ENCODE data around the gene PSMD8.
"Not testable (repeated sequence)": the region's sequence is repeated elsewhere in the genome, so short reads cannot be mapped to it uniquely, and the experiment has no call there.

PSMD8 gene

DNA sequence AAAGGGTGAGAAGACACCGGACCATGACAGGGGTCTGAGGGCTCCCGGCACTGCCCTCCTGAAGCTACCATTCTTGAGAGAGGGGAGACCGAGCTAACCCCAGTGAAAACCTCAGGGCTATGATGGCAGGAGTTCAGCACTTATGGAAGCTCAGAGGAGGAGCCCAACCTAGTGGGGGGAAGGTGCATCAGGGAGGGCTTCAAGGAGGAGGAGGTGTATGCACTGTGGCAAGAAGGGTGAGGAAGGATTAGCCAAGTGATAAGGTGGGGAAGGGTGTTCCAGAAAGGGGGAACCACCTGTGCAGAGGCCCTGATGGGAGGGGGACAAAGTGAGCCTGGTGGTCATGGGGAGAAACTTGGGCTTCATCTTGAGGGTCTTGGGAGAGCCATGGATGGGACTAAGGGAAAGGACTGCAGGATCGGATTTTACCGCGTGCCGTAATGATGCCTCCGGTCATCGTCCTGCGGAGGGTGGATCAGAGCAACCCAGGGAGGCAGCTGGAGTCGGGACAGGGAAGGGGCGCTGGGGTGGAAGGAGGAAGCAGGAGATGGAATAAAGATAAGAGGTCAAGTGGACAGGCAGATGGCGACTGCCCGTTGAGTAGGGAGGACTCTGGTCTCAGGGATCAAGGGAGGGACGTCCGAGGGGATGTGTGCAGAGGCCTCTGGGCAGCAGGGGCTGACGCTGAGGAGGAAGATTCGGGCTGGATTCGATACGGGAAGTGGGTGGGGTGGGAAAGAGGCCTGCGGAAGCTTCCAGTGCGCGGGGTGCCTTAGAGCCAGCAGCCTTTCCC lies 13.3 kb upstream of the PSMD8 start:
- in situ Hi-C loops (cut with MboI; ENCODE audit: low sequenced_read_pairs): no loop called here

DNA sequence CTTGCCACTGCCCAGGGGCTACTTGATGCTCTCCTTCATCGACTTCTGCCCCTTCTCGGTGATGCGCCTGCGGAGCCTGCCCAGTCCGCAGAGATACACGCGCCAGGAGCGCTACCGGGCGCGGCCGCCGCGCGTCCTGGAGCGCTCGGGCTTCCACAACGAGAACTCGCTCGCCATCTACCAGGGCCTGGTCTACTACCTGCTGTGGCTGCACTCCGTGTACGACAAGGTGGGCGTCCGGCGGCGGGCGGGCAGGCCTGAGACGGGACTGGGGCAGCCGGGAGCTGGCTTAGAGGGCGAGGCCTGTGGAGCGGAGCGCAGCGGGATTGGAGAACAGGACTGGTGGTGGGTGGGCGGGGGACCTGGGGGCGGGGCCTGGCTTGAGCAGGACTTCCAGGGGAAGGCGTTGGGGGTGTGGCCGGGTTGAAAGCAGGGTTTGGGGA lies 12.7 kb upstream of the PSMD8 start:
- in situ Hi-C loops (cut with MboI; ENCODE audit: low sequenced_read_pairs): no loop called here

DNA sequence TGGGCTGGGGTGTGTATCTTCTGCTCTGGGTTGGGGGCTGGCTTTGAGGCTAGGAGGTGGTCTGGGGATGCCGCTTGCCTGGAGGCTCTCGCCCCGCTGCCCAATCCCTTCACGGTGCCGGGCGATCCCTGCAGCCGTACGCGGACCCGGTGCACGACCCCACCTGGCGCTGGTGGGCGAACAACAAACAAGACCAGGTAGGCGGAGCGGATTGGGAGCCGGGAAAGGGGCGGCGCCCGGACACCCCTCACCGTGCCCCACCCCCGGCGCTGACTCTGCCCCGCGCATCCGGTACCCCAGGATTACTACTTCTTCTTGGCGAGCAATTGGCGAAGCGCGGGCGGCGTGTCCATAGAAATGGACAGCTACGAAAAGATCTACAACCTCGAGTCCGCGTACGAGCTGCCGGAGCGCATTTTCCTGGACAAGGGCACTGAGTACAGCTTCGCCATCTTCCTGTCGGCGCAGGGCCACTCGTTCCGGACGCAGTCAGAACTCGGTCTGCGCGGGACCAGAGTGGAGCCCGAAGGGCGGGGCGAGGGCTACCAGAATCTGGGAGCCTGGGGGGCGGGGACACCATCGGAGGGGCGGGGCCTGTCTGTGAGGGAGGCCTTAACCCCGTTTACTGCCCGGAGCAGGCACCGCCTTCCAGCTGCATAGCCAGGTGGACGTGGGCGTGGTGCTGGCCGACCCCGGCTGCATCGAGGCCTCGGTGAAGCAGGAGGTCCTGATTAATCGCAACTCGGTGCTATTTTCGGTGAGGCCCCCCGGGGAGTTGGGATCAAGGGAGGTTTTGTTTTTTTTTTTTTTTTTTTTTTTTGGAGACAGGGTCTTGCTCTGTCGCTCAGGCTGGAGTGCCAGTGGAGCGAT lies 12.1 kb upstream of the PSMD8 start:
- in situ Hi-C loops (cut with MboI; ENCODE audit: low sequenced_read_pairs): no loop called here

DNA sequence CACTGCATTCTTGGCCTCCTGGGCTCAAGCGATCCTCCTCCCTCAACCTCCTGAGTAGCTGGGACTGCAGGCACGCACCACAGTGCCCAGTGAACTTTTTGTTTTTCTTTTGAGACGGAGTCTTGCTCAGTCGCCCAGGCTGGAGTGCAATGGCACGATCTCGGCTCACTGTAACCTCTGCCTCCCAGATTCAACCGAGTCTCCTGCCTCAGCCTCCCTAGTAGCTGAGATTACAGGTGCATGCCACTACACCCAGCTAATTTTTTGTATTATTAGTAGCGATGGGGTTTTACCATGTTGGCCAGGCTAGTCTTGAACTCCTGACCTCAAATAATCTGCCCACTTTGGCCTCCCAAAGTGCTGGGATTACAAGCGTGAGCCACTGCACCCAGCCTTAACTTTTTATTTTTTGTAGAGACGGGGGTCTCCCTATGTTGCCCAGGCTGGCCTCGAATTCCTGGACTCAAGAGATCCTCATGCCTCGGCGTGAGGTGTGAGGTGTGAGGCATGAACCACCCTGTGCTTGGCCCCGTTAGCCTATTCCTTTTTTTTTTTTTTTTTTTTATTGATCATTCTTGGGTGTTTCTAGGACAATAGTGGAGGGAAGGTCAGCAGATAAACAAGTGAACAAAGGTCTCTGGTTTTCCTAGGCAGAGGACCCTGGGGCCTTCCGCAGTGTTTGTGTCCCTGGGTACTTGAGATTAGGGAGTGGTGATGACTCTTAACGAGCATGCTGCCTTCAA lies 11.3 kb upstream of the PSMD8 start:
- in situ Hi-C loops (cut with MboI; ENCODE audit: low sequenced_read_pairs): not testable (repeated sequence)

DNA sequence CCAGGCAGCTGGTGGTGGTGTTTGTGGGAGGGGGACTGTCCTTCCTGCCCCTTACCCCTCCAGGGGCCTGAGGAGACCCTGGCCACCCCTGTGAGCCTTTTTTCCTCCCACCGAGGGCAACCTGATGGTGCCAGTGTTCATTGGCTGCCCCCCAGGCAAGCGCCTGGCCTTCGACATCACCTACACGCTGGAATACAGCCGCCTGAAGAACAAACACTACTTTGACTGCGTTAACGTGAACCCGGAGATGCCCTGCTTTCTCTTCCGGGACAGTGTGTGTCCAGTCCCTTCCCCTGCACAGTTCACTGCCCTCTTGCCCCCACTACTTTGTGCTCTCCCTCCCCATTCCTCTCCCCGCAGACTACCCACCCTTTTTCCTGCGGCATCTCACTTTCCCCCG lies 7.3 kb upstream of the PSMD8 start:
- in situ Hi-C loops (cut with MboI; ENCODE audit: low sequenced_read_pairs): no loop called here

DNA sequence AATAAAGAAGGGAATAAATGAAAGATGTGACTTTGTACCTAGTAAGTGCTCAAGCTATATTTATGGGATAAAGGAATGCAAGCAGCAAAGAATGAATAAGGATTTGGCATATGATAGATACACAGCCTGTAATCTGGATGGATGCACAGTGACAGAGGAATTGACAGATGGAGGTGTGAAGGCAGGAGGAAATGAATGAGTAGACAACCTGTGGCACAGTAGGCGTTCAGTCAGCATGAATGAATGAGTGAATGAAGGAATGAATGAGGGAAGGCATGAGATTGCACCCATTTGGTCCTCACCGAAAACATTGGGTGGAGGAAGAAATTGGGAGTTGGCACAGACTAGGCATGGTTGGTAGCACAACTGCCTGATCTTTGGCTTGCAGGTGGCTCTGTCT lies 4.8 kb upstream of the PSMD8 start:
- in situ Hi-C loops (cut with MboI; ENCODE audit: low sequenced_read_pairs): no loop called here

DNA sequence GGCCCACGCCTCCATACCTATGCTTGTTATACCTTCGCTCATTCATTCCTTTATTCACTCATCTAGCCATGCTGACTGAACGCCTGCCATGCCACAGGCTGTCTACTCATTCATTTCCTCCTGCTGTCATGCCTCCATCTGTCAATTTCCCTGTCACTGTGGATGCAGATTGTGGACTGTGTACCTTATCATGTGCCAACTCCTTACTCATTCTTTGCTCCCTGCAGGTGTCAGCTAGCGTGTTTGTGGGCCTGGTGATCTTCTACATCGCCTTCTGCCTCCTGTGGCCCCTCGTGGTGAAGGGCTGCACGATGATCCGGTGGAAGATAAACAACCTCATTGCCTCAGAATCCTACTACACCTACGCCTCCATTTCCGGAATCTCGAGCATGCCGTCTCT lies 4.1 kb upstream of the PSMD8 start:
- in situ Hi-C loops (cut with MboI; ENCODE audit: low sequenced_read_pairs): no loop called here

DNA sequence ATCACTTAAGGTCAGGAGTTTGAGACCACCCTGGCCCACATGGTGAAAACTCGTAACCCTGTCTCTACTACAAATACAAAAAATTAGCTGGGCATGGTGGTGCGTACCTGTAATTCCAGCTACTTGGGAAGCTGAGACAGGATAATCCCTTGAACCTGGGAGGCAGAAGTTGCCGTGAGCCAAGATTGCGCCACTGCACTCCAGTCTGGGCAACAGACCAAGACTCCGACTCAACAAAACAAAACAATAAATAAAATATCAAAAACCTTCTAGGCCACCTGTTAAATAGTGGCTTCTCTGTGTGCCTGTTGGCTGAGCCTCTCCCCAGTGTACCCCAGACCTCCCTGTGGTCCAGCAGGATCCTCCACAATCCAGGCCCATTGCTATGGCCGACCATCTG lies 3.3 kb upstream of the PSMD8 start:
- in situ Hi-C loops (cut with MboI; ENCODE audit: low sequenced_read_pairs): no loop called here

DNA sequence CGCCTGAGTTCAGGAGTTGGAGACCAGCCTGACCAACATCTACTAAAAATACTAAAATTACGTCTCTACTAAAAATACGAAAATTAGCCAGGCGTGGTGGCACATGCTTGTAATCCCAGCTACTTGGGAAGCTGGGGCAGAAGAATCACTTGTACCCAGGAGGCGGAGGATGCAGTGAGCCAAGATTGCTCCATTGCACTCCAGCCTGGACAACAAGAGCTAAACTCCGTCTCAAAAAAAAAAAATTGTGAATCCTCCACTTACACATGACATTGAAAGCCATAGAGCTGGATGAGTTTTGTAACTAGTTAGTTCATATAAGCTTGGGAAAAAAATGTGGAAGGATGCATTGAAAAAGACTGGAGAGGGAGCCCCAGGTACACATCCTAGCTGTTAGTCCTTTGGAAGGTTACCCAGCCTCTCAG lies 452 bp upstream of the PSMD8 start:
- in situ Hi-C loops (cut with MboI; ENCODE audit: low sequenced_read_pairs): no loop called here

DNA sequence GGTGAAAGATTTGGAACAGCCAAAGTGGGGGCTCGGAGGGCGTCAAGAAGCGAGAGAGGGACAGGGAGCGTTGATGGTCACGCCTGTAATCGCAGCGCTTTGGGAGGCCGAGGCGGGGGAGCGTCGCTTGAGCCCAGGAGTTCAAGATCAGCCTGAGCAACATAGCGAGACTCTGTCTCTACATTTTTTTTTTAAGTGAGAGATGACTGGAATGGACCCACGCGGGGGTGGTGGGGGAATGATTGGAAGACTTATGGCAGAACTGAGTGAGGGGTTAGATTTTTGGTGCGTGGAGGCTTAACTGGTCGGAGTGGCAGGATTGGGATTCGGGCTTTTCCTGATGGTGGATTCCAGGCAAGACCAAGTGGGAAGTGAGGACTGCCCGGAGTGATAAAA lies 725 bp downstream of the PSMD8 start:
- in situ Hi-C loops (cut with MboI; ENCODE audit: low sequenced_read_pairs): no loop called here

DNA sequence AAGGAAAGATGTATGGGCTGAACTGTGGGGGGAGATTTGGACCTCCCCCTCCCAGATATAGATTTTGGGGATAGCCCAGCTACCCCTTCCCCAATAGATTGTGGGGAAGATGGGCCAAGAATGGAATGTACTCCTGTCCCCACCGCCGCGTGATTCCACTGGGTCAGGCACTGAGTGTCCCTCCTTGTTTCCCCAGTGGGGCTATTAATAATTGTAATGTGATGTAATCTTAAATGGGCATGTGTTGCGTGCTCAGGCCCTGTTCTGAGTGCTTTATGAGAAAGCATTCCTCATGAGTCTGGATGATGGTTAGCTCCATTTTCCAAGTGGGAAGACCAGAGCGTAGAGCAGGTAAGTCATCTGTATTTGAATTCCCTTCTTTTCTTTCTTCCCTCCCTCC lies 1.4 kb downstream of the PSMD8 start:
- in situ Hi-C loops (cut with MboI; ENCODE audit: low sequenced_read_pairs): no loop called here

DNA sequence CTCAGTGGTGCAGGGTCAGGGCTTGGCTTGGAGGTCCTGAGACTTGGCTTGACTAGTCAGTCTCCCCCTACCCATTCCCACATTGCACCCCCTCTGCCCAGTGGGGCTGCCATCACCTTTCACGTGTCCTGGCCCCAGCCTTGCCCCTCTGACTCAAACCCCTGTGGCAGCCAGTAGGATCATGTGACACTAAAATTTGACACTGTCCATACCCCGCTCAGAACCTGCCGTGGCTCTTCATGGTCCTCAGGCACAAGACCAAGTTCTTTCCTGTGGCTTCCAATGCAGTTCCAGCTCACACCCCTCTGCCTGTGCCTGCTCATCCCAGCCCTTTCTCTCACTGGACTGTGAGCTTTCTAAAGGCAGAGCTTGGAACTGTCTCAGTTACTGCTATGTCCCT lies 2.2 kb downstream of the PSMD8 start:
- in situ Hi-C loops (cut with MboI; ENCODE audit: low sequenced_read_pairs): no loop called here

DNA sequence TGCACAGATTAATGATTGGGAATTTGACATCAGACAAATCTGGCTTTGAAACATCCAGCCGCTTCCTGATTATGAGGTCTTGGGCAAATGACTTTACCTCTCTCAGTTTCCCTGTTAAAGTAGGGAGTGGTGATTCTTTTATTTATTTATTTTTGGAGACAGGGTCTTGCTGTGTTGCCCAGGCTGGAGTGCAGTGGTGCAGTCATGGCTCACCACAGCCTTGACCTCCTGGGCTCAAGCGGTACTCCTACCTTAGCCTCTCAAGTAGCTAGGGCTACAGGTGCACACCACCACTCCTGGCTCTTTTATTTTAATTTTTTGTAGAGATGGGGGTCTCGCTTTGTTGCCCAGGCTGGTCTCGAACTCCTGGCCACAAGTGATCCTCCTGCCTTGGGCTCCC lies 2.7 kb downstream of the PSMD8 start:
- in situ Hi-C loops (cut with MboI; ENCODE audit: low sequenced_read_pairs): no loop called here

DNA sequence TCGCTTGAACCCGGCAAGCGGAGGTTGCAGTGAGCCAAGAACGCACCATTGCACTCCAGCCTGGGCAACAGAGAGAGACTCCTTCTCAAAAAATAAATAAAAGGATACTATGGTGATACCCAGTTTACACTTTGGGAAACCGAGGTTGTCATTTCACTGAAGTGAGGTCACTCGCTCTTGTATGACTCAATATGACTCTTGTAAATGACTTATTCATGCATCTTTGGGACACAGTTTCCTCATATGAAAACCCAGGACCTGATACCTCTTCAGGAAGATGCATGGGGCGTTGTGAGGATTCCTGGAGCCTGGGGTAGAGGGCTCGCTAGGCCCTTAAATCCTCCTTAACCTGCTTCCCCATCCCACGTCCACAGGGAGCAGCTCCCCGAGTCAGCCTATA lies 4.5 kb downstream of the PSMD8 start:
- in situ Hi-C loops (cut with MboI; ENCODE audit: low sequenced_read_pairs): no loop called here

DNA sequence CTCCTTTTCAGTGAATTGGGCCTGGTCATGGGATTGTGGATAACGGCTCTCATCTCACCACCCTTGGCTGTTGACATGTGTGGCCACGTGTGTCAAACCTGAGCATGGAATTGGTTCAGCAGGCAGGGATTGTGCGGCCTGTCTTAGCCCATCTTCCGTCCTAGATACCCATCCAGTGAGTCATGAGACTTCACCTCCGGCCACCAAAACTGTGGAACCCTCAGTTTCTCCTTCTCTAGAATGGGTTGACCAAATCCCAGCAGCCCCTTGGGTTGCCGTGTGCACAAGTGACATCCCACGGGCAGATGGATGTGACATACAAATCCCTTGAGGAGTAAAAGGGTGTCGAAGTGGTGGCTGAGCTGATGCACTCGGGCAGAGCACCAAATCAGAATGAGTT lies 6.8 kb downstream of the PSMD8 start:
- in situ Hi-C loops (cut with MboI; ENCODE audit: low sequenced_read_pairs): no loop called here

DNA sequence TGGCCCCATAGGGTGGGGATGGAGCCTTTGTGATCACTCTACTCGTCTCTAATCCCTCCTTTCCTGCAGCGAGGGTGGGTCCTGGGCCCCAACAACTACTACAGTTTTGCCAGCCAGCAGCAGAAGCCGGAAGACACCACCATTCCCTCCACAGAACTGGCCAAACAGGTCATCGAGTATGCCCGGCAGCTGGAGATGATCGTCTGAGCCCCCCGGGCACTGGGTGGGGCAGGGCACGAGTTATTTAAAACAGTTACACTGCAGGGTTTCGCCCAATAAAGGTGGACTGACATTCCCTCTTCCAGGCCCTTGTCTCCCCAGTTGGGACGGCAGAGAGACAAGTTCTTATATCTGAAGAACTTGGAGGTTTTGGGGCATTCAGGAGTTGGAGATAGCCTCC lies 8.8 kb downstream of the PSMD8 start:
- in situ Hi-C loops (cut with MboI; ENCODE audit: low sequenced_read_pairs): no loop called here

DNA sequence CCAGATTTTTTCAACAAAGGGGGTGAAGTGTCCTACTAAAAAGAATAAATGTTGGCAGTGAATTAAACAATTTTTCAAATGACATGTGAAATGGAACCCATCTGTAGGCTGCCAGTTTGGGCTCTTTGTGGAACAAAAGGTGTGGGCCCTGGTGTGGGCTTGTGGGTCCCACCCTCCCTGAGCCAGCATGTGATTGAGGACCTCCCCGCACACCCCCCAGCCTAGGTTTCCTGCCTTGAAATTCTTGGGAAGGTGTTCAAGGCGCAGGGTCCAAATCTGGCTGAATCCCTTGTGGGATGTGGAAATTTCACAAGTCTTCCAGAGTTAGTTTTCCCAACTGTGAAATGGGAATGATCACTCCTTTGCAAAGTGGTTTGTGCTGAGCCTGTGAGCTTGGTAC lies 9.4 kb downstream of the PSMD8 start:
- in situ Hi-C loops (cut with MboI; ENCODE audit: low sequenced_read_pairs): no loop called here

DNA sequence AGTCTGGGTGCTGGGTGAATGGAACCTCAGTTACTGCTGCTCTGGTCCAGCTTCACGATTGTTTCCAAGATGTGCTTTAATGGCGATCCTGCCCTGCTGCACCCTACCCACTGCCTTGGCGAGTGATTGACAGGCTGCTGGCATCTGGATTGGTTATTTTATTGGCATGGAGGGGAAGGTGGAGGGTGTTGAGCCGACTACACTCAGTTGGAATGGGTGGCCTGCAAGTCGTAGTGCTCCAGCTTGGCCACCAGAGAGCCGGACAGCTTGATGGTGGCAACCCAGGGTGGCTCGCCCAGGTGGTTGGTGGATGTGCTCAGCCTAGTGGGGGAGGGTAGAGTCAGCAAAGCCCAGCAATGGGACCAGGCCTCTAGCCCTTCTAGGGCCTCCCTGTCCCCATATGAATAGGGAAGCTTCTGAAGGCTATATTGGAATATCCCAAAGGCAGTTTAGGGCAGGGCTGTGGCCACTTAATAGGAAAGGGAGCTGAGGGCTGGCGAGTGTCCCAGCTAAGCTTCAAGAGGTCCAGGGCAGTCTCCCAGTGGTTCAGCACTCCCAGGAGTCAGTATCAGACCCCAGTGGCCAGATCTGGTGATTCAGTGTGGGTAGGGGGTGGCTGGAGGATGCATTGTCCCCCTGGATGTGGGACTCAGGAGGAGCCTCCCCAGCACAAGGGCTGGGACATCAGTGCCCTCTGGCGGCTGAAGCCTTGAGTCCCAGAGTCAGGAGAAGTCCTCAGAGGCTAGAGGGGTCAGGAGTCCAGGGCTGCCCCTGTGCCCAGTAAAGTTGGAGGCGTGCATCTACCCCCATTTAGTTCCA lies 10.0 kb downstream of the PSMD8 start:
- in situ Hi-C loops (cut with MboI; ENCODE audit: low sequenced_read_pairs): no loop called here

DNA sequence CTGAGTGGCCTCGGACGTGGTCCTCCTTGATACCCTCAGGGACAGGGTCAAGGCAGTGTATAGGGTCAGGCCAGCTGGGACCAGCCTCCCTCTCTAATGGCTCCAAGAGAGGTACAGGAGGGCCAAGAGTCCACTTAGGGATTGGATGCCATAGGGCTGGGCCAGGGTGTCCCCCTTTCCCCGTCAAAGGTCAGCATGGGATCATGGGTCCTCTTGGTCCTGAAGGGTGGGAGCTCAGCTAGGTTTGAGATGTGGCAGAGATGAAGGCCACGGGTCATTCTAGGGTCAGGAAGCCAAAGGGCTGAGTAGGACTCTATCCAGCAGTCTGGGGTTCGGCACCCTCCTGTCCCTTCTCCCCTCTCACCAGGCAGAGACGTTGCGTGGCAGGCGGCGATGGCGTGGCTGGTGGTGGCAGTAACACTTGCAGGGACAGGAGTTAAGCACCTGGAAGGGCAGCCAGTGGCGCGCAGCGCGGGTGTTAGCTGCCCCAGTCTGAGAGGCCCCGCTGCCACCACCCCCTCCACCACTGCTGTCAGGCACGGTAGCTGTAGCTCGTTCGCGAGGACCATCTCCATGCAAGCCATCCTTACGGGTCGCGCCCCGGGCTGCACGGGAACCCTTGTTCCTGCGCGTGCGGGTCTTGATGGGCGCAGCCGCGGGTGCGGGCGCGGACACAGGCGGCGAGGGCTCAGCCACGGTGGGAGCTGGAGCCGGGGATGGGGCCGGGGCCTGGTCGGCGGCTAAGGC lies 10.9 kb downstream of the PSMD8 start:
- in situ Hi-C loops (cut with MboI; ENCODE audit: low sequenced_read_pairs): no loop called here

DNA sequence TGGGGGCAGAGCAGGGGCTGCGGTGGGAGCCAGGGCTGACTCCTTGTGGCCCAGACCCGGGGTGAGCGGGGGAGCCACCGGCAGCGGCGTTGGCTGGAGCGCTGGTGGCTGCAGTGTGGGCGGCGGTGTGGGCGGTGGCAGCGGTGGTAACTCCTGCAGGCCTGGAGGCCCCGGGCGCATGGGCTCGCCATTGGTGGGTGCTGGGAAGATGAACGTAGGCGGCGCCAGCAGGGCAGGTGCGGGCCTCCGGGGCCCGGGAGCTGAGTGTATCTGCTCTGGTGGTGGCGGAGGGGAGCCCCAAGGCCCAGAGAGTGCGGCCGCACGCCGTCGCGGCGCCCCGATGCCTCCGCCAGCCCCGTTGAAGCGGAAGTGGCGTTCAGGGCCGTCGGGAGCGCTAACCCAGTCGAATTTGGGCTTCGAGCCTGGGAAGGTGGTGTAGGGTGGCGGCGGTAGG lies 11.5 kb downstream of the PSMD8 start:
- in situ Hi-C loops (cut with MboI; ENCODE audit: low sequenced_read_pairs): no loop called here

Data from HL-60/S4 treated with retinoic acid at 250 ng/mL for 4 days and 3 days (cell line).